Dendritic cell treated with granulocyte-macrophage colony-stimulating factor and Interleukin-4, amounts not matched to agents 40 ng/mL and 50 ng/mL, for 4 days (primary cell): Measurements from ENCODE around the gene RFX5.
"Not testable (repeated sequence)": the region's sequence is repeated elsewhere in the genome, so short reads cannot be mapped to it uniquely, and the experiment has no call there.

Experiments used
- H3K27ac Mint-ChIP-seq: one replicate; pipeline ENCODE4 v1.8.0; 2022; ENCODE audit warnings: mild to moderate bottlenecking, mixed read lengths
- H3K27me3 Mint-ChIP-seq: one replicate; pipeline ENCODE4 v1.8.0; 2022; ENCODE audit warnings: mild to moderate bottlenecking, mixed read lengths
- H3K36me3 Mint-ChIP-seq: one replicate; pipeline ENCODE4 v1.8.0; 2022; ENCODE audit warnings: low read depth, mixed read lengths
- H3K4me1 Mint-ChIP-seq: one replicate; pipeline ENCODE4 v1.8.0; 2022; ENCODE audit warnings: low read depth, mixed read lengths
- H3K4me3 Mint-ChIP-seq: one replicate; pipeline ENCODE4 v1.8.0; 2022; ENCODE audit warnings: mild to moderate bottlenecking, moderate library complexity, mixed read lengths
- H3K9me3 Mint-ChIP-seq: one replicate; pipeline ENCODE4 v1.8.0; 2022; ENCODE audit warnings: mixed read lengths
- intact Hi-C: fragments of 100-400 bp; cut with micrococcal nuclease; formaldehyde crosslinking; loops from one replicate; pipeline ENCODE4 v1.15.0; 2022

RFX5 gene

DNA sequence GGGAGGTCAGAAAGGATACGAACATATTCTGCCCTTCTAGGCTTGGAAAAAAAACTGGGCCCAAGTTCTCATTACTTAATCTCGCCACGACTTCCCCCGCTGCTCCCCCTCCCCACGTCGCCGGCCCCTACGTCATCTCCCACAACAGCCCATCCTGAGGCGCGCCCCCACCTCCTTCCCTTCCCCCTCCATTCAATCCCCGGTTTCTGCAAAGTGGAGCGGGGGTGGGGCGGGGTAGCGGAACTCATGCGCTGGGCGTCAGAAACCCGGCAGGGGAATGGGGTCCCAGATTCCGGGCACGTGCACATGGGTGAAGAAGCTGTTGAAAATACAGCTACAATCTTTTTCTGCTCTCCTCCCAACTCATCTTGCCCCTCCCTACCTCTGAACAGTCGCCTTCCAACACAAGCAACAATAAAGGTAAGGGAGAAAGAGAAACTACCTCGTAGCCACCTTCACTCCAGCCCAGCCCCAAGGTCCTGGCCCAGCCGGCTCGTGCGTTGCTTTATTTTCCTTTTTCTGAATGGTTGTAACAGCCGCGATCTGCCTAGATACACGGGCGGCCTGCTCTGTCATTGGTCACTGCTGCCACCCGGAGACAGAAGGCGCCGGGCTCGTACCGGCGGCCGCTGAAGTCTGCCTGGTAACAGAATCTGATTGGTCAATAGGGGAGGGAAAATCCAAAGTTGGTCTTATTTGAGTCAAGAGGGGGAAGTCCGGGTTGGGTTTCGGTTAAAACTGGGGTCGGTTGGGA, at the start of gene RFX5:
TSS of gene RFX5 (minus strand) at position 484 of the 754 bp plus-strand sequence. CDS start 932 bp downstream, outside the sequence.
- Mint-ChIP-seq H3K4me1 (peaks cover 60% of the 10 kb centered on the region), H3K36me3 (peaks cover 57% of the 10 kb centered on the region), H3K27me3 (no peaks in the 10 kb centered on the region), H3K9me3 (peaks cover 3% of the 10 kb centered on the region), H3K27ac (peak within 1 kb of the TSS; percentile 97), H3K4me3 (peak within 1 kb of the TSS; percentile 85)
- intact Hi-C loops, result loop anchor here (2.0 kb wide), 2 partner anchors 20 to 52 kb away; partner anchors contain the start of genes PI4KB and PSMB4

DNA sequence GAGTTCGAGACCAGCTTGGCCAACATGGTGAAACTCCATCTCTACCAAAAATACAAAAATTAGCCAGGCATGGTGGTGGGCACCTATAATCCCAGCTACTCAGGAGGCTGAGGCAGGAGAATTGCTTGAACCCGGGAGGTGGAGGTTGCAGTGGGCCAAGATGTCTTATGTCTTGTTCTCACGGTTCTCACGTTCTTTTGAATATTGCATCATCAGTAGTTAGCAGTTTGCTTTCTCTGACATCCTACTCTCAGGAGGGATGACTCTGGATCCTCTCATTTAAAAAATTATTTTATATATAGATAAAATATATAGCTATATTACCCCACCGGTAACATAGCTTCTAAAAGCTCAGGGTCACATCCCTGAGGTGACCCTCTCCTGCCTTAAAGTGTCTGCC, 49.2 kb upstream of the RFX5 start:
- Mint-ChIP-seq H3K27me3 (peaks cover 16% of the 10 kb centered on the region), H3K4me1 (peaks cover 18% of the 10 kb centered on the region), H3K36me3 (peaks cover 20% of the 10 kb centered on the region)
- H3K4me3 Mint-ChIP-seq, intact Hi-C loops, H3K9me3 Mint-ChIP-seq, H3K27ac Mint-ChIP-seq: not testable (repeated sequence)

DNA sequence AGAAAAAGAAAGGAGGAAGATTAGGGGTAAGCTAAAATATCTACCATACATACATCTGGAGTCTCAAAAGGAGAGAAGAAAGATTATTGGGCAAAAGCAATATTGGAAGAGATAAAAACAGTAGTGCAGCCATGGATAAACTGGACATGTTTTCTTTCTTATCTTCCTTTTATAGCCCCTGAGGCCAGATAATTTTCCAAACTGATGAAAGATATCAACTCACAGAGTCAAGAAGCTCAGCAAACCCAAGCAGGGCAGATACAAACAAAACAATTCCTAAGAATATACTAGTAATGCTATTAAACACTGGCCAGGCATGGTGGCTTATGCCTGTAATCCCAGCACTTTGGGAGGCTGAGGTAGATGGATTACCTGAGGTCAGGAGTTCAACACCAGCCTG, 46.5 kb upstream of the RFX5 start:
- Mint-ChIP-seq H3K36me3 (no peaks in the 10 kb centered on the region), H3K4me1 (no peaks in the 10 kb centered on the region), H3K27ac (no peak overlapping the region), H3K9me3 (no peaks in the 10 kb centered on the region), H3K4me3 (no peak overlapping the region), H3K27me3 (peaks cover 16% of the 10 kb centered on the region)
- intact Hi-C loops, result no loop called here

DNA sequence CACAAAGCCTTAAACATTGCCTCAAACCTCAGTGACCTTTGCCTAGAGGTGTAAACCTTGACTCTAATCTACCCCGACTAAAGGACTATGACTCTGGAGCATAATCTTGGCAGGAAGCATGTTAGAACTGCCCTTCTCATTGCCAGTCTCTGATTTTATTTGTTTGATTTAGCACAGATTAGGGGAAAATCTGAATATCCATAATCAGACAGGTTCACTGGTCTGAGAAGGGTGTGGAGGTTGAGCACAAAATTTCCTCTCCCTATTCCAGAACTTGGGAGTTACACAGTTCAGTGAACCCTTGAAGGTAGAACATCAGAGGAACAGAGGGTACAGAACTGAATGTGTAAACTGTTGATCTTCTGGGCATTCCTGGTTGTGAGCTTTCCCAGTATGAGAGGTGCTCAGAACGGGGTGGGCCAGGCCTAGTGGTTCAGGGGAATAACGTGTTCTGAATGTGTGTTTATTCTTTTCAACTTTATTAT, 44.1 kb upstream of the RFX5 start:
- H3K4me3 Mint-ChIP-seq, result no peak overlapping the region
- no peaks in the 10 kb centered on the region for H3K9me3 Mint-ChIP-seq
- H3K27ac Mint-ChIP-seq, result no peak overlapping the region
- H3K27me3 Mint-ChIP-seq, result peaks cover 14% of the 10 kb centered on the region
- no peaks in the 10 kb centered on the region for H3K4me1 Mint-ChIP-seq
- intact Hi-C loops, result no loop called here
- H3K36me3 Mint-ChIP-seq, result no peaks in the 10 kb centered on the region

DNA sequence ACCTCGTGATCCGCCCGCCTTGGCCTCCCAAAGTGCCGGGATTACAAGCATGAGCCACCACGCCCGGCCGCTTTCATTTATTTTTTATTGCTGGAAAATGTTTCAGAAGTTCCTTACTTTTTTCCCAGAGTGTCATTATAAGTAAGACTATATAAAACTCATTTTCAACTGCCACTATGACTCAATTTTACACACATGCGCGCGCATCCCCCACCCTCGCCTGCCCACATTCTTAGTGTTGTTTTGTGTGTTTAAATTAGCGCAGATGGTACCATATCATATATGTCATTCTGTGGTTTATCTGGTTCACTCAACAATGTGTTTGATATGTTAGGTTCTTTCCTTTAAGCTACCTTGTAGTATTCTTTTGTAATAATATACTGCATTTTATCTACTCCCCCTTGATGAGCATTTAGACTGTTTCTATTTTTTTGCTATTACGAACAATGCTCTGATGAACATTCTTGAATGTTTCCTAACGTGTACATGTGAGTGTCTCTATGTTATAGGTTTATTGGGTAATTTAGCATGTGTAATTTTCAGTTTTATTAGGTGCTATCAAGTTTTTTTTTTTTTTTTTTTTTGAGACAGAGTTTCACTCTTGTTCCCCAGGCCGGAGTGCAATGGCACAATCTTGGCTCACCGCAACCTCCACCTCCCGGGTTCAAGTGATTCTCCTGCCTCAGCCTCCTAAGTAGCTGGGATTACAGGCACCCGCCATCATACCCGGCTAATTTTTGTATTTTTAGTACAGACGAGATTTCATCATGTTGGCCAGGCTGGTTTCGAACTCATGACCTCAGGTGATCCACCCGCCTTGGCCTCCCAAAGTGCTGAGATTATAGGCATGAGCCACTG, 43.4 kb upstream of the RFX5 start:
- H3K27ac Mint-ChIP-seq, H3K4me1 Mint-ChIP-seq, H3K4me3 Mint-ChIP-seq, H3K36me3 Mint-ChIP-seq, intact Hi-C loops, H3K9me3 Mint-ChIP-seq: not testable (repeated sequence)
- peaks cover 12% of the 10 kb centered on the region for H3K27me3 Mint-ChIP-seq

DNA sequence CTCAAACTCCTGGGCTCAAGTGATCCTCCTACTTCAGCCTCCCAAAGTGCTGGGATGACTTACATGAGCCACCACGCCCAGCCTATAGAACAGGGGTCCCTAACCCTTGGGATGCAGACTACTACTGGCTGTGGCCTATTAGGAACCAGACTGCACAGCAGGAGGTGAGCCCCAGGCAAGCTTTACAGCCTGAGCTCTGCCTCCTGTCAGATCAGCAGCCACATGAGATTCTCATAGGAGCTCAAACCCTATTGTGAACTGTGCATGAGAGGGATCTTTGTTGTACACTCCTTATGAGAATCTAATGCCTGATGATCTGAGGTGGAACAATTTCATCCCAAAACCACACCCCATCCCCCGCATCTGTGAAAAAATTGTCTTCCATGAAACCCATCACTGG, 39.0 kb upstream of the RFX5 start:
- Mint-ChIP-seq H3K27ac (no peak overlapping the region), H3K9me3 (no peaks in the 10 kb centered on the region), H3K4me1 (no peaks in the 10 kb centered on the region), H3K27me3 (no peaks in the 10 kb centered on the region), H3K4me3 (no peak overlapping the region), H3K36me3 (no peaks in the 10 kb centered on the region)
- intact Hi-C loops, result no loop called here

DNA sequence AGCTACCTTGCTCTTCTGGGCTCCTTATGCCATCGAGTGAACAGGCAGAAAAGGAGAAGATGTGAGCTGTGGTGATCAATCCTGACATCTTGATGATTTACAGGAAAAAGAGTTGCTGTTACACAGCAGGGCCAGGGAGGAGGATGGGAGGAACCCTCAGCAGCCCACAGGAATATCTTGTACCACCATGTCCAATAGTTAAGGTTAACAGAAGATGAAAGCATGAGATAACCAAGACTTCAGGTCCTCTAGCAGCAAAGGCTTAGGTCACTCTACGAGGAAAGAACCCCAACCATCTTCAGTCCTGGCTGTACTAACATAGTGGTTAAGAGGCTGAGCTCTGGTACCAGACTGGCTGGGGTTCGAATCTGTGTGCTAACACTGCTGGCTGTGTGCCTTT, 37.5 kb upstream of the RFX5 start:
- intact Hi-C loops, result no loop called here
- Mint-ChIP-seq H3K36me3 (no peaks in the 10 kb centered on the region), H3K27ac (no peak overlapping the region), H3K4me1 (no peaks in the 10 kb centered on the region), H3K4me3 (no peak overlapping the region), H3K9me3 (no peaks in the 10 kb centered on the region), H3K27me3 (no peaks in the 10 kb centered on the region)

DNA sequence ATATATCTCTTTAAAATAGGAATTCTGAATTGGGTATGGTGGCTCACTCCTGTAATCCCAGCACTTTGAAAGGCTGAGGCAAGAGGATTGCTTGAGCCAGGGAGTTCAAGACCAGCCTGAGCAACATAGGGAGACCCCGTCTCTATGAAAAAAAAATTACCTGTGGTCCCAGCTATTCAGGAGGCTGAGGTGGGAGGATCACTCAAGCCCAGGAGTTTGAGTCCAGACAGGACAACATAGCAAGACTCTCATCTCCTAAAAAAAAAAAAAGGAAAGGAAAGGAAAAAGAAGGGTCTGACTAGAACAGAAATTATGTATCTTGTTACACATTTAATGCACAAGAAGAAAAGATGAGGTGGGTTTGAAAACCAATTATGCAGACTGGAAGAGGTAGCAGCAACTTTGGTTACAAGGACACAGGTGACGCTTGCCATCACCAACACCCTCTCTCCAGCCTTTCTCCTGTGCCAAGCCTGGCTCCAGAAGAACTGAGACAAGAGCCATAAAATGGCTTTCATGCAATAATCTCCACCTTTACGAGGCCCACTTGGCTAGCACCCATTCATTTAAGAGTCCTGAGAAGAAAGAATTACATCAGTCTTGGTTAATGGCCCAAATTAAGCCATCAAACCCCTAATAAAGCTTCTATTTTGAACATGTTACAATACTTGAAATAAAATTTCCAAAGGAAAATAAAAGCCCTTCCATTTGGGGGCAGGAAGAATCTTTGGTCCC, 30.3 kb upstream of the RFX5 start:
- Mint-ChIP-seq H3K9me3 (no peaks in the 10 kb centered on the region), H3K4me1 (peaks cover 19% of the 10 kb centered on the region), H3K27ac (no peak overlapping the region), H3K27me3 (no peaks in the 10 kb centered on the region), H3K36me3 (no peaks in the 10 kb centered on the region), H3K4me3 (no peak overlapping the region)
- intact Hi-C loops, result no loop called here

DNA sequence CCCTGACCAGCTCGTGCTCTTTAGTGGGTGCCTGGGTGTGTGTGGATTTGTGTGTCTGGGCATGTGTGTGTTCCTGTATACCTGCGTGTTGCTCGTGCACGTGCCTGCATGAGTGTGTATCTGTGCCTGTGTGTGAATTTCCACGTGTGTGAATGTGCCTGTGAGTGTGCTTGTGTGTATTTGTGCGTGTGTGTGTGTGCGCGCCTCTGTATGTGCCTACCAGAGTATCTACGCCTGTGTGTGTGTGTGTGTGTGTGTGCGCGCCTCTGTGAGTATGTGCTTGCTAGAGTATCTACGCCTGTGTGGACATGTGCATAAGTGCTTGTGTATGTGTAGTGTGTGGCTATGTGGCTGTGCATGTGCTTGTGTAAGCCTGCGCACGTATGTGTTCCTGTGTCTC, 26.1 kb upstream of the RFX5 start:
- intact Hi-C loops, result no loop called here

DNA sequence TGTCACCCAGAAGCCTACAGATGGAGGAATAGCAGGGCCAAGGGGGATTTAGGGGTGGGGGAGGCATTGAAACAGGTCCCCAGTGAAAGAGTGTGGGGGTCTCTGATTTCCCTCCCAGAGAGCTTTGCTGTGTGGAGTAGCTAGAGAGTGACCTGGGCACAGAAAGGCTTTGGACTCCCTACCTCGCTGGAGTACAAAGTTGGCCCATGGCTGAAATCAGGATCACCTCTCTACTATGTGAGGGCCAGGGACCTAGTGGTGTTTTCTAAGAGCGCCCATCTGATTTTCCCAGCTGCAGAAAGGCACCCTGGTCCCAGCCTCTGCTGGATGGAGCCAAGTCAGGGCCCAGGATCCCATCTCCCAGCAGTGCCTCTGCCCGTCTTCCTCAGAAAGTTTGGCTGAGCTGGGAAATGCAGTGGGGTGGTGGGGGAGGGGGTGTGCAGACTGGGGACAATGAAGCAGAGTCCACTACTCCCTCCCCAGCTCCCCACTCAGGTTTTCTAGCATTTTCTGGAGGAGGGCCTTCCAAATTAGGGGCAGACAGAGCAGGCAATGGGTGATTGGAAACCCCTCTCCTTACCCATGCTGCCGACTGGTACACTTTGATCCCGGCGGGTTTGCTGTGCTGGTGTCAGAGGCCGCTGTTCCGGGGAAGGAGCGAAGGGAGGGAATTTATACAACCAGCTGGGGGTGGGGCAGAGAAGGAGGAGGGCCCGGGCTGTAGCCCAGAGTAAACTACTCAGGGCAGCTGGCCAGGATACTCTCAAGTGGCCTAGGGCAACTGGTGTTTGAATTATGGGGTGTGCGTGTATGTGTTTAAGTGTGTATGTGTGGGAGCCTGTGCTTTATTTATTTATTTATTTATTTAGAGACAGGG, 25.2 kb upstream of the RFX5 start, which contains the start of gene SELENBP1:
TSS of gene SELENBP1 (minus strand) at position 648 of the 877 bp plus-strand sequence. CDS start at position 584, 64 bp downstream.
- peaks cover 58% of the 10 kb centered on the region for H3K4me1 Mint-ChIP-seq
- intact Hi-C loops, result no loop called here
- H3K36me3 Mint-ChIP-seq, result no peaks in the 10 kb centered on the region
- no peaks in the 10 kb centered on the region for H3K9me3 Mint-ChIP-seq
- H3K27ac Mint-ChIP-seq, result peak within 1 kb of the TSS; percentile 75
- H3K27me3 Mint-ChIP-seq, result no peaks in the 10 kb centered on the region
- peak within 1 kb of the TSS; percentile 39 for H3K4me3 Mint-ChIP-seq

More for the DNA sequence above, 26.1 kb upstream of the RFX5 start:
- no peaks in the 10 kb centered on the region for H3K27me3 Mint-ChIP-seq
- no peaks in the 10 kb centered on the region for H3K36me3 Mint-ChIP-seq
- no peak overlapping the region for H3K4me3 Mint-ChIP-seq
- H3K4me1 Mint-ChIP-seq, result peaks cover 58% of the 10 kb centered on the region
- H3K27ac Mint-ChIP-seq, result peak overlapping the region; percentile 75
- no peaks in the 10 kb centered on the region for H3K9me3 Mint-ChIP-seq

DNA sequence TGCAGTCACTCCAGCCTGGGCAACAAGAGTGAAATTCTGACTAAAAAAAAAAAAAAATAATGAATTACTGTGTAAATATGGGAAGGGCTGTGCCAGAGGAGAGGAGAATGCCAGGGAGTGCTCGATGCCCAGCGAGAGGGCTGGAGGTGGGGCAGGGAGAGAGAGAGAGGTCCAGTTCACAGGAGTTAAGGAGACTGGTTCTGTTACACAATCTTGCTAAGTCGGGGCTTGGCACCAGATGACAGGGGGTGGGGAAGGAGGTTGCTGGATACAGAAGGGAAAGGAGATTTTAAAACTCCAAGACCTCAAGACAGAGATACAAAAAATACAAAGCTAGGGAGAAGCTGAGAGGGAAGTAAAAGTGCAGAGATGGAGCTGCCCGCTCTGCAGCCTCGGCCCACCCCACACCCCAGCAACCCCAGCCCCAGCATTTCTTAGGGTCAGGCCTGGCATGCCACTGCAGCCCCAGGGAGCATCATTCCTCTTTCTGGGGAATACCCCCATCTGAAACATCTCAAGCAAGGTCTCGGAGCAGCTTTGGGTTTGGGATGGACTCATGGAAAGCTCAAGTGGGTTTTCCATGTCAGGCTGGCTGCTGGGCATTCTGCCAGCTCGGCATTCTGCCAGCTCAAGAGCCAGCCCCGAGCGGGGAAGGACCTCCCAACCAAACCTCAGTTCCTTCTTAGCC, 24.5 kb upstream of the RFX5 start:
- H3K4me1 Mint-ChIP-seq, result peaks cover 58% of the 10 kb centered on the region
- H3K9me3 Mint-ChIP-seq, result no peaks in the 10 kb centered on the region
- peak overlapping the region; percentile 39 for H3K4me3 Mint-ChIP-seq
- H3K27me3 Mint-ChIP-seq, result no peaks in the 10 kb centered on the region
- no peaks in the 10 kb centered on the region for H3K36me3 Mint-ChIP-seq
- peak overlapping the region; percentile 75 for H3K27ac Mint-ChIP-seq
- intact Hi-C loops, result no loop called here

DNA sequence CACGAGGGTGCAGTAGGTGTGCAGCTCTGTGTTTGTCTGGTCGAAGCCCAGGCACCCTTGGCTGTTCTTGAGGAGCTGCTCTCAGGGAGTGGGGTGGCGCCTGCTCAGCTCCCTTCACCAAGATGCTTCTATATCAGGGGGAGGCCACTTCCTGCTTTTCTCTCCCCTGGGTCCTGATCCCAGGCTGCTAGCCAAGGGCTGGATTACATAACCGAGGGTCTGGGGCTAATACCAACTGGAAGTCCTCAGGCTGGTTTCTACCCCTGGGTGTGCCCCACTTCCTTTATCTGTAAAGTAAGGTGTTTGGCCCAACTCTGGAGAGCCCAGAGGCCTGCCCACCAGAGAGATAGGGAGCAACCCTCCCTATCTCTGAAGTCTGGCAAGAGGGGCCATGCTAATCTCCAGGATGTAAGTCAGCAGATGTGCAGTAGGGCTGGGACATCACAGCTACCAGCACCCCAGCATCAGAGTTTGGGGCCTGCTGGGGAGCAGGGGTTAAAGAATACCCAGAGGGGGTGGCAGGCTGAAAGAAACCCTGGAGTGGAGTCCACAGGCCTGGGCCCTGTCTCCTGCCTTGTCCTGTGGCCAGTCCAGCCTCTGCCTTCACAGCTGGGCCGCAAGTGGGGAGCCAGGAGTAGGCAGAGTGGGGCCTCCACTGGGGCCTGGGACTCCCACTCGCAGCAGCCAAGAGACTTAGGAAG, 23.3 kb upstream of the RFX5 start:
- peaks cover 58% of the 10 kb centered on the region for H3K4me1 Mint-ChIP-seq
- H3K27me3 Mint-ChIP-seq, result no peaks in the 10 kb centered on the region
- H3K9me3 Mint-ChIP-seq, result no peaks in the 10 kb centered on the region
- H3K36me3 Mint-ChIP-seq, result no peaks in the 10 kb centered on the region
- peak overlapping the region; percentile 75 for H3K27ac Mint-ChIP-seq
- intact Hi-C loops, result no loop called here
- H3K4me3 Mint-ChIP-seq, result no peak overlapping the region
